Heart left ventricle (tissue), 13 donors: Measurements from ENCODE around the gene TOMM40L.

ENCODE experiments used
- POLR2A ChIP-seq, 2 donors: fragments of 450-650 bp; IDR thresholded peaks; one replicate each; pipeline ENCODE4 v1.6.1; 2017; ENCODE audit warnings: antibody characterized with exemption in 2 of 2, mild to moderate bottlenecking in 2 of 2, moderate library complexity in 2 of 2
- TF ChIP-seq, protein P1 (sequence below), 12 donors: fragments of 200-600 bp; sonication (generic) in 4 of 12; IDR thresholded peaks; one replicate each; pipeline versions ENCODE4 v1.5.0 to v1.8.0; 2018 to 2022; ENCODE audit warnings: antibody characterized with exemption in 12 of 12, mild to moderate bottlenecking in 5 of 12
- donor health status: ischemic (EF 13 %, LVEDD 7.1; RV severe dilation, severe dysfunction).
- donor health status: DM: no; HTN: yes; CAD: no.
- donor health status: DM: no; HTN: no; CAD: no.
- donor health status: ischemic (EF 25% LVEDD 6.9; RV normal size, moderate dysfunction).
- donor health status: ischemic (EF 25% LVEDD 5.7; RV mildly dilated, moderate dysfunction).
- donor health status: ischemic (EF 35%, LVEDD 5.7; RV mildly dilated, moderate dysfunction).
- donor health status: nonischemic (EF 11% LVEDD 7.7; RV severe dilation, severe dysfunction).
- donor health status: DM: yes; HTN: yes; CAD: no.
- donor health status: PGD.
- donor health status: ischemic (EF 29% LVEDD 5.4; RV normal size, mild dysfunction).
- donor health status: nonischemic (EF 23%, LVEDD 6.1; RV moderate dilation, normal function).

DNA sequence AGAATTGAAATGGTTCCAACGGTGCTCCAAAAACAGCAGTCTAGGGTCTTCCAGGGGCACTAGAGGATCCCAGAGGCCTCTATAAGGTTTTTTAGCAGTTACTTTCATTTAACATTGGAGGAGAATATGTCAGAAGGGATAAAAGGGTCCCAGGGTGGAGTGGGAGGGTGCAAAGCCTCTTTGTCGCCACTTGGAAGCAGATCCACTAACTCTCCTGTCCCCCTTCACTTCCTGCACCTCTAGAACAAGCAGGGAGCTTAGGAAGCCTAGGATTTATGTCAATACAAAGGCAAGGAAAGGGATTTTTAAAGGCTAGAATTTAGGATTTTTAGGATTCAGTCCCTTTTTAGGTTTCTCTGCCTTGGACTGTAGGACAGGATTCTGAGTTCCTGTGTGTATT lies 41.0 kb downstream of the TOMM40L start:
- TF ChIP-seq, protein P1, sequence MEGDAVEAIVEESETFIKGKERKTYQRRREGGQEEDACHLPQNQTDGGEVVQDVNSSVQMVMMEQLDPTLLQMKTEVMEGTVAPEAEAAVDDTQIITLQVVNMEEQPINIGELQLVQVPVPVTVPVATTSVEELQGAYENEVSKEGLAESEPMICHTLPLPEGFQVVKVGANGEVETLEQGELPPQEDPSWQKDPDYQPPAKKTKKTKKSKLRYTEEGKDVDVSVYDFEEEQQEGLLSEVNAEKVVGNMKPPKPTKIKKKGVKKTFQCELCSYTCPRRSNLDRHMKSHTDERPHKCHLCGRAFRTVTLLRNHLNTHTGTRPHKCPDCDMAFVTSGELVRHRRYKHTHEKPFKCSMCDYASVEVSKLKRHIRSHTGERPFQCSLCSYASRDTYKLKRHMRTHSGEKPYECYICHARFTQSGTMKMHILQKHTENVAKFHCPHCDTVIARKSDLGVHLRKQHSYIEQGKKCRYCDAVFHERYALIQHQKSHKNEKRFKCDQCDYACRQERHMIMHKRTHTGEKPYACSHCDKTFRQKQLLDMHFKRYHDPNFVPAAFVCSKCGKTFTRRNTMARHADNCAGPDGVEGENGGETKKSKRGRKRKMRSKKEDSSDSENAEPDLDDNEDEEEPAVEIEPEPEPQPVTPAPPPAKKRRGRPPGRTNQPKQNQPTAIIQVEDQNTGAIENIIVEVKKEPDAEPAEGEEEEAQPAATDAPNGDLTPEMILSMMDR (IDR thresholded peaks at IDR 0.05): no peak
- TF ChIP-seq POLR2A (IDR thresholded peaks at IDR 0.05): no peak
